ENCODE data around the gene VEGFC.

The VEGFC gene

GRCh38 chr4:176760471-176760870 lies 32.3 kb downstream of the VEGFC start:
- DNase-seq, result no peak

GRCh38 chr4:176758731-176759130 lies 34.0 kb downstream of the VEGFC start:
- DNase-seq, result no peak

- DNase-seq, result no peak
Measured at GRCh38 chr4:176758323-176758722, 34.4 kb downstream of the VEGFC start.

GRCh38 chr4:176755613-176756012 lies 37.1 kb downstream of the VEGFC start:
- DNase-seq, result no peak

GRCh38 chr4:176755001-176755400 lies 37.7 kb downstream of the VEGFC start:
- no peak for DNase-seq

GRCh38 chr4:176753049-176753448 lies 39.7 kb downstream of the VEGFC start:
- no peak for DNase-seq

GRCh38 chr4:176752191-176752749 lies 40.5 kb downstream of the VEGFC start:
- DNase-seq, result no peak

- DNase-seq, result no peak
Measured at GRCh38 chr4:176751061-176751460, 41.7 kb downstream of the VEGFC start.

GRCh38 chr4:176746846-176747245 lies 45.9 kb downstream of the VEGFC start:
- no peak for DNase-seq

- no peak for DNase-seq
Measured at GRCh38 chr4:176745902-176746301, 46.8 kb downstream of the VEGFC start.

- DNase-seq, result no peak
Measured at GRCh38 chr4:176744091-176744490, 48.6 kb downstream of the VEGFC start.

- DNase-seq, result no peak
Measured at GRCh38 chr4:176742211-176742610, 50.5 kb downstream of the VEGFC start.

- DNase-seq, result no peak
Measured at GRCh38 chr4:176741253-176741652, 51.5 kb downstream of the VEGFC start.

GRCh38 chr4:176735300-176735699 lies 57.4 kb downstream of the VEGFC start:
- no peak for DNase-seq

GRCh38 chr4:176734461-176734860 lies 58.3 kb downstream of the VEGFC start:
- no peak for DNase-seq

GRCh38 chr4:176729489-176729888 lies 63.2 kb downstream of the VEGFC start:
- DNase-seq, result no peak

GRCh38 chr4:176726803-176727202 lies 65.9 kb downstream of the VEGFC start:
- DNase-seq, result no peak

GRCh38 chr4:176721459-176721858 lies 71.3 kb downstream of the VEGFC start:
- DNase-seq, result no peak

GRCh38 chr4:176718881-176719280 lies 73.8 kb downstream of the VEGFC start:
- DNase-seq, result no peak

- no peak for DNase-seq
Measured at GRCh38 chr4:176717237-176717636, 75.5 kb downstream of the VEGFC start.

GRCh38 chr4:176709417-176709816 lies 83.3 kb downstream of the VEGFC start:
- DNase-seq, result no peak

GRCh38 chr4:176708771-176709311 lies 83.9 kb downstream of the VEGFC start:
- no peak for DNase-seq

GRCh38 chr4:176690716-176691115 lies 102.0 kb downstream of the VEGFC start:
- no peak for DNase-seq

- DNase-seq, result no peak
Measured at GRCh38 chr4:176680668-176681180, 112.0 kb downstream of the VEGFC start.

- DNase-seq, result no peak
Measured at GRCh38 chr4:176676901-176677300, 115.8 kb downstream of the VEGFC start.

Measured in activated CD8-positive, alpha-beta memory T cell treated with anti-CD3 and anti-CD28 coated beads for 24 hours (primary cell).